GM21515 (cell line): Measurements from ENCODE around the gene UBD.

Experiments
- ATAC-seq: cut with Tn5 transposase; IDR thresholded peaks from one replicate; pipeline ENCODE4 v1.9.1; 2021; ENCODE audit not compliant: unreplicated experiment

Gene UBD

GRCh38 chr6:29561606-29562181 is 2.2 kb upstream of the UBD start:
- ATAC-seq = no peak

GRCh38 chr6:29561091-29561490 is 1.6 kb upstream of the UBD start:
- ATAC-seq = no peak

GRCh38 chr6:29558439-29559079 is 973 bp downstream of the UBD start:
- no peak for ATAC-seq

GRCh38 chr6:29557320-29557719 is 2.2 kb downstream of the UBD start:
- no peak for ATAC-seq

GRCh38 chr6:29554764-29555163 is 4.8 kb downstream of the UBD start:
- no peak for ATAC-seq

- ATAC-seq = no peak
Measured at GRCh38 chr6:29553268-29554057, 6.1 kb downstream of the UBD start.

GRCh38 chr6:29552512-29553051 is 7.0 kb downstream of the UBD start:
- peak; percentile 90 for ATAC-seq

- no peak for ATAC-seq
Measured at GRCh38 chr6:29547573-29547972, 12.0 kb downstream of the UBD start.

- no peak for ATAC-seq
Measured at GRCh38 chr6:29537714-29538403, 21.7 kb downstream of the UBD start.

GRCh38 chr6:29532320-29532951 is 27.1 kb downstream of the UBD start:
- no peak for ATAC-seq

- ATAC-seq = no peak
Measured at GRCh38 chr6:29531668-29532067, 27.9 kb downstream of the UBD start.

- no peak for ATAC-seq
Measured at GRCh38 chr6:29530671-29531310, 28.7 kb downstream of the UBD start.

- ATAC-seq = no peak
Measured at GRCh38 chr6:29529956-29530355, 29.6 kb downstream of the UBD start.

GRCh38 chr6:29528988-29529560 is 30.5 kb downstream of the UBD start:
- ATAC-seq = no peak

- no peak for ATAC-seq
Measured at GRCh38 chr6:29528300-29528931, 31.1 kb downstream of the UBD start.

- no peak for ATAC-seq
Measured at GRCh38 chr6:29527564-29527963, 32.0 kb downstream of the UBD start.

- ATAC-seq = no peak
Measured at GRCh38 chr6:29527126-29527525, 32.4 kb downstream of the UBD start.

- no peak for ATAC-seq
Measured at GRCh38 chr6:29525311-29525639, 34.3 kb downstream of the UBD start.

GRCh38 chr6:29524444-29525310 is 34.9 kb downstream of the UBD start:
- no peak for ATAC-seq
